GM04504 (cell line): Measurements from ENCODE around the gene NLRP4.
"Not testable (repeated sequence)": the region's sequence is repeated elsewhere in the genome, so short reads cannot be mapped to it uniquely, and the experiment has no call there.

Experiments used
- DNase-seq: peaks from one replicate; pipeline ENCODE4 v3.0.0-alpha.2; 2012; ENCODE audit warnings: low read depth

Gene NLRP4

GRCh38 chr19:55877211-55877610, 40.9 kb downstream of the NLRP4 start:
- no peak for DNase-seq

GRCh38 chr19:55882626-55883025, 46.3 kb downstream of the NLRP4 start:
- DNase-seq: no peak

GRCh38 chr19:55898911-55899310, 62.6 kb downstream of the NLRP4 start:
- no peak for DNase-seq

- DNase-seq: no peak
Observed at GRCh38 chr19:55901369-55902079, 65.2 kb downstream of the NLRP4 start.

GRCh38 chr19:55902080-55902751, 65.9 kb downstream of the NLRP4 start:
- DNase-seq: no peak

GRCh38 chr19:55907286-55907685, 70.9 kb downstream of the NLRP4 start:
- DNase-seq: no peak

GRCh38 chr19:55907746-55908145, 71.4 kb downstream of the NLRP4 start:
- DNase-seq: no peak

GRCh38 chr19:55909801-55910200, 73.5 kb downstream of the NLRP4 start:
- DNase-seq: no peak

- DNase-seq: no peak
Observed at GRCh38 chr19:55912916-55913315, 76.6 kb downstream of the NLRP4 start.

- no peak for DNase-seq
Observed at GRCh38 chr19:55913643-55914268, 77.4 kb downstream of the NLRP4 start.

GRCh38 chr19:55923556-55923955, 87.2 kb downstream of the NLRP4 start:
- DNase-seq: no peak

- no peak for DNase-seq
Observed at GRCh38 chr19:55927991-55928390, 91.7 kb downstream of the NLRP4 start.

- not testable (repeated sequence) for DNase-seq
Observed at GRCh38 chr19:55929258-55929657, 92.9 kb downstream of the NLRP4 start.

- DNase-seq: no peak
Observed at GRCh38 chr19:55930996-55931515, 94.7 kb downstream of the NLRP4 start.
